ENCODE results near the gene ZNF287.

DNA sequence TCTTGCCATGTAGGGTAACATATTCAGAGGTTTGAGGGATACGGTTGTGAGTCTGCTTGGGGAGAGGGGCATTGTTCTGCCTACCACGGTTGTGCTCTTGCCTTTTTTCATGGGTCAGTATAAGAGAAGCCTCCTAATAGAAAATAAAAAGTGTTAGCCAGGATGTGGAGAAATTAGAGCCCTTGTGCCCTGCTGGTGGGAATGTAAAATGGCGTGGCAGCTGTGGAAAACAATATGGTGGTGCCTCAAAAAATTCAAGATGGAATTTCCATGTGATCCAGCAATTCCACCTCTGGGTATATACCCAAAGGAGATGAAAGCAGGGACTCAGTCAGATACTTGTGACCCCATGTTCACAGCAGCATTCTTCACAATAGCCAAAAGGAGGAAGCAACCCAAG lies 62.8 kb downstream of the ZNF287 start:
- no peak for TF ChIP-seq NRF1 (conservative IDR thresholded peaks at IDR 0.05; ENCODE audit: low read depth, low read length)
- TF ChIP-seq, protein P1, sequence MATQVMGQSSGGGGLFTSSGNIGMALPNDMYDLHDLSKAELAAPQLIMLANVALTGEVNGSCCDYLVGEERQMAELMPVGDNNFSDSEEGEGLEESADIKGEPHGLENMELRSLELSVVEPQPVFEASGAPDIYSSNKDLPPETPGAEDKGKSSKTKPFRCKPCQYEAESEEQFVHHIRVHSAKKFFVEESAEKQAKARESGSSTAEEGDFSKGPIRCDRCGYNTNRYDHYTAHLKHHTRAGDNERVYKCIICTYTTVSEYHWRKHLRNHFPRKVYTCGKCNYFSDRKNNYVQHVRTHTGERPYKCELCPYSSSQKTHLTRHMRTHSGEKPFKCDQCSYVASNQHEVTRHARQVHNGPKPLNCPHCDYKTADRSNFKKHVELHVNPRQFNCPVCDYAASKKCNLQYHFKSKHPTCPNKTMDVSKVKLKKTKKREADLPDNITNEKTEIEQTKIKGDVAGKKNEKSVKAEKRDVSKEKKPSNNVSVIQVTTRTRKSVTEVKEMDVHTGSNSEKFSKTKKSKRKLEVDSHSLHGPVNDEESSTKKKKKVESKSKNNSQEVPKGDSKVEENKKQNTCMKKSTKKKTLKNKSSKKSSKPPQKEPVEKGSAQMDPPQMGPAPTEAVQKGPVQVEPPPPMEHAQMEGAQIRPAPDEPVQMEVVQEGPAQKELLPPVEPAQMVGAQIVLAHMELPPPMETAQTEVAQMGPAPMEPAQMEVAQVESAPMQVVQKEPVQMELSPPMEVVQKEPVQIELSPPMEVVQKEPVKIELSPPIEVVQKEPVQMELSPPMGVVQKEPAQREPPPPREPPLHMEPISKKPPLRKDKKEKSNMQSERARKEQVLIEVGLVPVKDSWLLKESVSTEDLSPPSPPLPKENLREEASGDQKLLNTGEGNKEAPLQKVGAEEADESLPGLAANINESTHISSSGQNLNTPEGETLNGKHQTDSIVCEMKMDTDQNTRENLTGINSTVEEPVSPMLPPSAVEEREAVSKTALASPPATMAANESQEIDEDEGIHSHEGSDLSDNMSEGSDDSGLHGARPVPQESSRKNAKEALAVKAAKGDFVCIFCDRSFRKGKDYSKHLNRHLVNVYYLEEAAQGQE (IDR thresholded peaks at IDR 0.05; ENCODE audit: low read depth, low read length) = no peak
- no peak for TF ChIP-seq CHD2 (IDR thresholded peaks at IDR 0.05; ENCODE audit: borderline replicate concordance, low read depth, low read length)
- TF ChIP-seq SMAD1 (IDR thresholded peaks at IDR 0.05; ENCODE audit: low read depth, partially characterized antibody) = no peak
- TF ChIP-seq SMAD5 (IDR thresholded peaks at IDR 0.05; ENCODE audit: low read depth) = no peak

Data from GM12878 (cell line).